ENCODE results near the gene GYS2.

DNA sequence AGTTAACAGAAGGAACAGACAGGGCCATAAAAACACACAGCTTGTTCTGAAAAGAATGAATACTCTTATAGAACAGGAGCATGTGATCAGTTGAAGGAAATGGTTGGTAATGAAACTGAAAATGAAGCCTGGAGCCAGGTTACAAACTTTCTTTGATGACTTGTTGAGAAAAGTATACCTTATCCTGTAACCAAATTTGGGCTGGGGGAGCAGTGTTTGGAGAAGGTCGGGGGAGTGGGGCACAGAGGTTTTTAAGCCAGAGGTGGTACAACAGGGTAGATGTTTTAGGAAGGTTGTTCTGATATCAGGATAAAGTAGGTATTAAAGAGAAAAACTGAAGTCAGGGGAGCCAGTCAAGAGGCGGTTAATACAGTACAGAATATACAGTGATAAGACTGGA is 94.9 kb downstream of the GYS2 start:
- TF ChIP-seq POLR2AphosphoS5 (IDR thresholded peaks at IDR 0.05; ENCODE audit: low read depth, low read length) = no peak
- TF ChIP-seq SPI1 (IDR thresholded peaks at IDR 0.05; ENCODE audit: low read depth, low read length) = no peak

Measured in GM12891 (cell line).